Stimulated activated CD8-positive, alpha-beta memory T cell treated with anti-CD3 and anti-CD28 coated beads, Interleukin-15, amount 100 ng/mL, for 48 hours (primary cell): ENCODE data around the gene RNASEL.

Experiments used
- DNase-seq, 2 donors: peaks; one replicate each; pipeline ENCODE4 v3.0.0-alpha.2; 2020; ENCODE audit warnings: low read depth in 2 of 2

The RNASEL gene

GRCh38 chr1:182621906-182622305, 32.9 kb upstream of the RNASEL start:
- no peak for DNase-seq

GRCh38 chr1:182620924-182621585, 32.0 kb upstream of the RNASEL start:
- DNase-seq, result no peak

- no peak for DNase-seq
Measured at GRCh38 chr1:182617734-182618351, 28.8 kb upstream of the RNASEL start.

GRCh38 chr1:182617014-182617429, 28.0 kb upstream of the RNASEL start:
- no peak for DNase-seq

- peak; percentile 86 to 89 for DNase-seq
Measured at GRCh38 chr1:182616130-182617013, 27.3 kb upstream of the RNASEL start.

- peak; percentile 48 to 59 for DNase-seq
Measured at GRCh38 chr1:182615468-182616129, 26.5 kb upstream of the RNASEL start.

- peak; percentile 45 to 69 for DNase-seq
Measured at GRCh38 chr1:182614796-182615454, 25.9 kb upstream of the RNASEL start.

- DNase-seq, result no peak
Measured at GRCh38 chr1:182611787-182612186, 22.7 kb upstream of the RNASEL start.

- no peak for DNase-seq
Measured at GRCh38 chr1:182611326-182611725, 22.3 kb upstream of the RNASEL start.

- no peak for DNase-seq
Measured at GRCh38 chr1:182610606-182611194, 21.6 kb upstream of the RNASEL start.

- no peak for DNase-seq
Measured at GRCh38 chr1:182608845-182609610, 20.0 kb upstream of the RNASEL start.

GRCh38 chr1:182608236-182608635, 19.2 kb upstream of the RNASEL start:
- no peak for DNase-seq

- no peak for DNase-seq
Measured at GRCh38 chr1:182607566-182607965, 18.5 kb upstream of the RNASEL start.

- DNase-seq, result peak; percentile 92 to 94
Measured at GRCh38 chr1:182604175-182605164, 15.4 kb upstream of the RNASEL start, which contains the start of gene RGS16. Gene RGS16 (minus strand): TSS chr1:182604389. CDS start chr1:182604259, 130 bp downstream.

- no peak for DNase-seq
Measured at GRCh38 chr1:182603646-182604174, 14.7 kb upstream of the RNASEL start.

GRCh38 chr1:182602935-182603645, 14.0 kb upstream of the RNASEL start:
- no peak for DNase-seq

- no peak for DNase-seq
Measured at GRCh38 chr1:182601913-182602312, 12.9 kb upstream of the RNASEL start.

- peak; percentile 30 to 46 for DNase-seq
Measured at GRCh38 chr1:182601416-182601786, 12.3 kb upstream of the RNASEL start.
